Posterior vena cava (tissue), 2 donors: ENCODE results near the gene SH3BP2. TPM values are rescaled to one million over a fixed set of nuclear protein-coding genes. Genes with fewer than 3 reads are reported as not detected.

Source experiments
- DNase-seq: peaks from one replicate; pipeline ENCODE4 v3.0.0-alpha.2; 2020; ENCODE audit warnings: low spot score
- intact Hi-C, 2 donors: fragments of 100-400 bp; cut with DNase I; formaldehyde crosslinking; loops; one replicate each; pipeline versions ENCODE4 v1.14.1 to v1.14.2; 2022 to 2023
- long read RNA-seq, 2 donors: library from polyadenylated mRNA; unstranded; transcript quantifications; one replicate each; pipeline ENCODE4 v2.0.0, GENCODE V29; 2020 to 2021
- total RNA-seq, 2 donors: library from RNA; stranded (reverse); fragmentation: NEBNext Ultra II Directional; extraction: Animal tissue kit (Norgen Biotek cat#: 25700); gene quantifications; one replicate each; pipeline ENCODE4 v1.2.1, GENCODE V29; 2021
- donor health status: DM: yes; HTN: yes; CAD: no.
- donor health status: DM: yes; HTN: yes; CAD: no.

Gene SH3BP2
- 10 to 100 TPM; 47.8 to 52.4 TPM for total RNA-seq
- long read RNA-seq, donor 1, partial matches to known transcripts = 3 of 10 reads
- long read RNA-seq, donor 1, other reads (novel, unspliced or antisense) = 7 of 10 reads
- long read RNA-seq, donor 2, partial matches to known transcripts = 7 of 13 reads
- long read RNA-seq, donor 2, other reads (novel, unspliced or antisense) = 6 of 13 reads

GRCh38 chr4:2792711-2793585 is at the start of gene SH3BP2:
Gene SH3BP2 (plus strand): TSS chr4:2793085. CDS start chr4:2820618, 27,533 bp downstream.
- DNase-seq = peak; percentile 93
- intact Hi-C loops = no loop called here

- intact Hi-C loops = no loop called here
- DNase-seq = no peak
These were observed 49.1 kb upstream of the SH3BP2 start for GRCh38 chr4:2743518-2744445.

- DNase-seq = no peak
- intact Hi-C loops = no loop called here
These were observed 48.2 kb upstream of the SH3BP2 start for GRCh38 chr4:2744576-2745270.

GRCh38 chr4:2745516-2745915 is 47.4 kb upstream of the SH3BP2 start:
- DNase-seq = no peak
- intact Hi-C loops = no loop called here

- intact Hi-C loops = no loop called here
- DNase-seq = no peak
These were observed 46.7 kb upstream of the SH3BP2 start for GRCh38 chr4:2745981-2746806.

GRCh38 chr4:2746891-2747695 is 45.8 kb upstream of the SH3BP2 start:
- intact Hi-C loops = no loop called here

GRCh38 chr4:2750719-2751605 is 41.9 kb upstream of the SH3BP2 start:
- intact Hi-C loops = no loop called here
- DNase-seq = no peak

More at GRCh38 chr4:2746891-2747695, 45.8 kb upstream of the SH3BP2 start:
- DNase-seq = no peak

- intact Hi-C loops = no loop called here
- DNase-seq = no peak
These were observed 39.4 kb upstream of the SH3BP2 start for GRCh38 chr4:2753436-2753835.

GRCh38 chr4:2754848-2755819 is 37.8 kb upstream of the SH3BP2 start:
- DNase-seq = no peak
- intact Hi-C loops = no loop called here

GRCh38 chr4:2755821-2756690 is 36.8 kb upstream of the SH3BP2 start, which contains the start of gene TNIP2:
Gene TNIP2 (minus strand): TSS chr4:2756336. CDS start chr4:2756289, 47 bp downstream.
- DNase-seq = peak; percentile 95
- intact Hi-C loops = no loop called here

GRCh38 chr4:2756691-2757350 is 36.1 kb upstream of the SH3BP2 start:
- no peak for DNase-seq
- intact Hi-C loops = no loop called here

- peak; percentile 67 for DNase-seq
- intact Hi-C loops = no loop called here
These were observed 35.5 kb upstream of the SH3BP2 start for GRCh38 chr4:2757426-2757825.

- intact Hi-C loops = loop anchor here (10.0 kb wide), 2 partner anchors 174 to 274 kb away; no protein-coding TSS in a partner anchor
- DNase-seq = peak; percentile 84
These were observed 31.6 kb upstream of the SH3BP2 start for GRCh38 chr4:2761035-2761923.
